GM21526 (cell line): ENCODE data around the gene COPS4.
A peak's percentile ranks its signal among the peaks of the same experiment; 100 is the strongest.

Source experiments
- ATAC-seq: cut with Tn5 transposase; IDR thresholded peaks from one replicate; pipeline ENCODE4 v1.9.1; 2021; ENCODE audit warnings: moderate library complexity; ENCODE audit not compliant: unreplicated experiment, low FRiP score

Gene COPS4

GRCh38 chr4:83114576-83114975, 79.6 kb downstream of the COPS4 start, which contains the start of gene PLAC8:
Gene PLAC8, minus strand, starts transcription at chr4:83114729. Its CDS starts 6,808 bp downstream, at chr4:83107921.
- peak; percentile 43 for ATAC-seq

DNA sequence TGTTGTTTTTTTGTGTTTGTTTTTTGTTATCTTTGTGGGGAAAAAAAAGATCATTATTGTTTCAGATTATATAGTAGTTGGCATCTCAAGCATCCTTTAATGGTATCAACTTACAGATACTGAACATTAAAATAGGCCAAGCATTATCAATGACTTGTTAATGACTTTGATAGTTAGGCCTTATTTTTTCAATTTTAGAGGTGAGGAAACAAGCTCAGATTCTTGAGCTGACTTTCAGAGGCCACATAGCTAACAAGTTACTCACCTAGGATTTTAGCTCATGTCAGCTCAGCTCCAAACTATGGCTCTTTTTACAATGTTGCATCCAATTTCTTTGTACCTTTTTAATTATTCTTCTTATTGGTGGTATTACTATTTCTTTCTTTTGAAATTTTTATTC, 80.0 kb downstream of the COPS4 start:
- no peak for ATAC-seq

- ATAC-seq: no peak
Observed at GRCh38 chr4:83115656-83116285, 80.8 kb downstream of the COPS4 start.

GRCh38 chr4:83118869-83119268, 83.9 kb downstream of the COPS4 start:
- no peak for ATAC-seq

- ATAC-seq: no peak
Observed at GRCh38 chr4:83121246-83121645, 86.3 kb downstream of the COPS4 start.

DNA sequence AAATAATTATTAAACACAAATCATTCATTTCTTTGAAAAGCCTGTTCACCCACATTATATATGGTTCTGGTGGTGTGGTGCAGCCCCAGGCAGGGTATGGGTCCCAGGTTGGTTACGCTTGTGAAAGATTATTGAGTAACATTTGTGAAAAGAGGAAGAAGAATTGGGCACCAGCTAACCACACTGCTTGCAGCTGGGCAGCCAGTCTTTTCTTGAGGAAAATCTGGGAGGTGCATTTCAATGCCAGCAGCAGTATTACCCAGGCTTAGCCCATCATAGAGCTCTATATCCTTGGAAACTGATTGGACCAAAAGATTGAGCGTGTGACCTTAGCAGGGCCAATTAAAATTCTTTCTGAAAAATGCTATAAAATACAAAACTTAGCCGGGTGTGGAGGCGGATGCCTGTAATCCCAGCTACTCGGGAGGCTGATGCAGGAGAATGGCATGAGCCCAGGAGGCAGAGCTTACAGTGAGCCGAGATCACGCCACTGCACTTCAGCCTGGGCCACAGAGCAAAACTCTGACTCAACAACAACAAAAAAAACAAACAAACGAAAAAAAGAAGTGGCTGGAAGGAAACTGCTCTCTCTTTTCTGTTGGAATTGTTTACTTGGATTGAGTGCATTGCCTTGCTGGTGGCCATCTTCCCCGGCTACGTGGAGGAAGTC, 89.3 kb downstream of the COPS4 start:
- no peak for ATAC-seq
